GM23338 (cell line): Measurements from ENCODE around the gene SIRPG. TPM values are rescaled to one million over a fixed set of nuclear protein-coding genes. Genes with fewer than 3 reads are reported as not detected.

Experiments used
- ATAC-seq: fragments of 200-7000 bp; cut with Tn5 transposase; 3 replicates; pipeline ENCODE4 v1.9.1; 2020
- DNase-seq: peaks from one replicate; pipeline ENCODE4 v3.0.0-alpha.2; 2015; ENCODE audit warnings: low spot score
- H2AFZ ChIP-seq: fragments of 200-600 bp; sonication (generic); 2 replicates; pipeline ENCODE4 v1.8.0; 2016; ENCODE audit warnings: antibody characterized with exemption, mild to moderate bottlenecking, moderate library complexity
- H3F3A ChIP-seq: fragments of 200-600 bp; sonication (generic); replicated peaks from 2 replicates; pipeline ENCODE4 v1.8.0; 2017; ENCODE audit warnings: antibody characterized with exemption, mixed run types, low read depth
- H3K27ac ChIP-seq: fragments of 200-600 bp; sonication (generic); 2 replicates; pipeline ENCODE4 v1.6.1; 2016; ENCODE audit warnings: low read depth
- H3K27me3 ChIP-seq: fragments of 200-600 bp; sonication (generic); 2 replicates; pipeline ENCODE4 v1.8.0; 2016; ENCODE audit warnings: mild to moderate bottlenecking, mixed run types, moderate library complexity; ENCODE audit not compliant: insufficient read depth
- H3K36me3 ChIP-seq: fragments of 200-600 bp; sonication (generic); 2 replicates; pipeline ENCODE4 v1.8.0; 2016; ENCODE audit warnings: mild to moderate bottlenecking; ENCODE audit not compliant: insufficient read depth
- H3K4me1 ChIP-seq: fragments of 200-600 bp; sonication (generic); 2 replicates; pipeline ENCODE4 v1.8.0; 2016; ENCODE audit warnings: mild to moderate bottlenecking, moderate library complexity; ENCODE audit not compliant: insufficient read depth
- H3K4me2 ChIP-seq: fragments of 200-600 bp; sonication (generic); 2 replicates; pipeline ENCODE4 v1.7.1; 2017; ENCODE audit warnings: mixed run types
- H3K4me3 ChIP-seq: fragments of 200-600 bp; sonication (generic); 2 replicates; pipeline ENCODE4 v1.6.1; 2016; ENCODE audit warnings: mixed run types
- H3K79me2 ChIP-seq: fragments of 200-600 bp; sonication (generic); replicated peaks from 2 replicates; pipeline ENCODE4 v1.8.0; 2017; ENCODE audit warnings: mild to moderate bottlenecking; ENCODE audit not compliant: insufficient read depth
- H3K9me2 ChIP-seq: fragments of 200-600 bp; sonication (generic); 2 replicates; pipeline ENCODE4 v1.8.0; 2017; ENCODE audit not compliant: insufficient read depth
- H4K20me1 ChIP-seq: fragments of 200-600 bp; sonication (generic); replicated peaks from 2 replicates; pipeline ENCODE4 v1.8.0; 2017; ENCODE audit warnings: mild to moderate bottlenecking; ENCODE audit not compliant: insufficient read depth
- H3K27ac Mint-ChIP-seq: 2 replicates; pipeline ENCODE4 v1.8.0; 2020; ENCODE audit warnings: inconsistent platforms, mild to moderate bottlenecking, moderate library complexity, mixed read lengths
- H3K27me3 Mint-ChIP-seq: 3 replicates; pipeline ENCODE4 v1.8.0; 2022; ENCODE audit warnings: low read depth, mild to moderate bottlenecking, moderate library complexity, mixed read lengths, inconsistent platforms; ENCODE audit not compliant: insufficient read depth, poor library complexity
- H3K36me3 Mint-ChIP-seq: 3 replicates; pipeline ENCODE4 v1.8.0; 2021; ENCODE audit warnings: low read depth, mild to moderate bottlenecking, inconsistent platforms, moderate library complexity, mixed read lengths
- H3K4me1 Mint-ChIP-seq: 3 replicates; pipeline ENCODE4 v1.8.0; 2020; ENCODE audit warnings: mild to moderate bottlenecking, inconsistent platforms, mixed read lengths
- H3K4me3 Mint-ChIP-seq: 3 replicates; pipeline ENCODE4 v1.8.0; 2021; ENCODE audit warnings: moderate library complexity, mild to moderate bottlenecking, inconsistent platforms, mixed read lengths
- H3K9me3 Mint-ChIP-seq: 3 replicates; pipeline ENCODE4 v1.8.0; 2020; ENCODE audit warnings: moderate library complexity, mild to moderate bottlenecking, inconsistent platforms, mixed read lengths
- CREB1 ChIP-seq: fragments of 250-450 bp; sonication (Bioruptor Pico); IDR thresholded peaks from 2 replicates; pipeline ENCODE4 v1.5.0; 2020; ENCODE audit warnings: low read depth, mild to moderate bottlenecking, moderate library complexity
- CTCF ChIP-seq, 2 experiments: fragments of 200-600 bp in 1 of 2; sonication (generic) in 1 of 2; conservative IDR thresholded peaks; 2 replicates each; pipeline versions ENCODE4 v1.5.1 to v1.6.1; 2016 to 2017; ENCODE audit warnings: antibody characterized with exemption in 2 of 2, low read depth in 2 of 2, mild to moderate bottlenecking in 2 of 2, moderate library complexity in 1 of 2
- ETS1 ChIP-seq: IDR thresholded peaks from 2 replicates; pipeline ENCODE4 v1.6.1; 2016; ENCODE audit warnings: antibody characterized with exemption
- EZH2 ChIP-seq: fragments of 200-600 bp; sonication (generic); IDR thresholded peaks from one replicate; pipeline ENCODE4 v1.8.0; 2017; ENCODE audit warnings: antibody characterized with exemption, mild to moderate bottlenecking, low read depth; ENCODE audit not compliant: unreplicated experiment
- EZH2phosphoT487 ChIP-seq: fragments of 200-600 bp; sonication (generic); IDR thresholded peaks from one replicate; pipeline ENCODE4 v1.8.1; 2018; ENCODE audit warnings: antibody characterized with exemption; ENCODE audit not compliant: unreplicated experiment
- JUNB ChIP-seq: IDR thresholded peaks from one replicate; pipeline ENCODE4 v1.6.1; 2016; ENCODE audit warnings: antibody characterized with exemption; ENCODE audit not compliant: unreplicated experiment
- NANOG ChIP-seq: IDR thresholded peaks from 2 replicates; pipeline ENCODE4 v1.6.1; 2016; ENCODE audit warnings: antibody characterized with exemption, borderline replicate concordance
- POLR2AphosphoS5 ChIP-seq: IDR thresholded peaks from 2 replicates; pipeline ENCODE4 v1.6.1; 2016; ENCODE audit warnings: antibody characterized with exemption, low read depth
- REST ChIP-seq: IDR thresholded peaks from one replicate; pipeline ENCODE4 v1.6.1; 2018; ENCODE audit warnings: antibody characterized with exemption; ENCODE audit not compliant: unreplicated experiment
- STAT1 ChIP-seq: IDR thresholded peaks from one replicate; pipeline ENCODE4 v1.6.1; 2016; ENCODE audit warnings: antibody characterized with exemption; ENCODE audit not compliant: unreplicated experiment
- ZNF114 ChIP-seq: fragments of 250-450 bp; sonication (Bioruptor Pico); IDR thresholded peaks from 2 replicates; pipeline ENCODE4 v1.5.0; 2020; ENCODE audit warnings: mild to moderate bottlenecking, moderate library complexity
- ZNF331 ChIP-seq: fragments of 250-450 bp; sonication (Bioruptor Pico); IDR thresholded peaks from 2 replicates; pipeline ENCODE4 v1.5.0; 2020; ENCODE audit warnings: low read depth, mild to moderate bottlenecking, moderate library complexity
- ZNF462 ChIP-seq: fragments of 250-450 bp; sonication (Bioruptor Pico); IDR thresholded peaks from 2 replicates; pipeline ENCODE4 v1.5.0; 2020; ENCODE audit warnings: mild to moderate bottlenecking, moderate library complexity
- polyA plus RNA-seq: library from polyadenylated mRNA; unstranded; fragments of >200 nt; fragmentation: Nextera tagmentation; extraction: Ambion mirVana; gene quantifications from 2 replicates; pipeline ENCODE4 v1.2.1, GENCODE V29; 2016
- total RNA-seq: library from RNA; depleted of rRNA; stranded (reverse); fragments of >200 nt; shearing (Covaris generic); gene quantifications from 2 replicates; pipeline ENCODE4 v1.2.3, GENCODE V29; 2014

Gene SIRPG
- total and polyA plus RNA-seq, 2 experiments from 2014 or later: not detected

GRCh38 chr20:1664911-1665310 is 7.3 kb upstream of the SIRPG start (continued):
- TF ChIP-seq ZNF462 (CRISPR knock-in tag): no peak

- Mint-ChIP-seq H3K27ac (no peak overlapping the region), H3K4me1 (peaks cover 7% of the 10 kb centered on the region), H3K9me3 (no peaks in the 10 kb centered on the region; the same call in 2 of the 3 replicates), H3K36me3 (no peaks in the 10 kb centered on the region; the same call in 2 of the 3 replicates), H3K4me3 (no peak overlapping the region), H3K27me3 (peaks cover 3% of the 10 kb centered on the region)
- Histone ChIP-seq H3K27me3 (no peaks in the 10 kb centered on the region), H2AFZ (peak overlapping the region; percentile 63; the same call in 1 of the 2 replicates), H3K4me1 (no peaks in the 10 kb centered on the region), H3K79me2 (no peaks in the 10 kb centered on the region), H4K20me1 (no peaks in the 10 kb centered on the region), H3F3A (no peaks in the 10 kb centered on the region), H3K27ac (no peak overlapping the region), H3K9me2 (no peaks in the 10 kb centered on the region), H3K36me3 (no peaks in the 10 kb centered on the region), H3K4me2 (no peak overlapping the region), H3K4me3 (no peak overlapping the region)
- ATAC-seq: no peak
- no peak for DNase-seq
- TF ChIP-seq CREB1 (CRISPR knock-in tag) (no peak), EZH2phosphoT487 (no peak), POLR2AphosphoS5 (no peak), REST (no peak), STAT1 (no peak), ETS1 (no peak), ZNF114 (no peak), CTCF (conservative IDR thresholded peaks at IDR 0.05; ENCODE audit: low read depth in 2 of 2) (no peak), JUNB (no peak), NANOG (no peak), EZH2 (no peak), ZNF331 (CRISPR knock-in tag) (no peak)
Observed at GRCh38 chr20:1663917-1664316, 6.3 kb upstream of the SIRPG start.
